DND-41 (cell line): ENCODE results near the gene CFAP299.

Experiments used
- ATAC-seq: fragments of 200-7000 bp; cut with Tn5 transposase; 3 replicates; pipeline ENCODE4 v1.9.1; 2021; ENCODE audit warnings: low read depth; ENCODE audit not compliant: insufficient read depth
- DNase-seq: peaks from one replicate; pipeline ENCODE4 v3.0.0-alpha.2; 2020
- H2AFZ ChIP-seq: 2 replicates; pipeline ENCODE4 v1.6.0; 2012; ENCODE audit warnings: low read depth, low read length
- H3K27ac ChIP-seq: 2 replicates; pipeline ENCODE4 v1.5.1; 2012; ENCODE audit warnings: low read length, inconsistent platforms
- H3K27me3 ChIP-seq: fragments of 200-600 bp; sonication (generic); 2 replicates; pipeline ENCODE4 v1.6.0; 2012; ENCODE audit warnings: low read length, mild to moderate bottlenecking, inconsistent platforms; ENCODE audit not compliant: insufficient read depth, poor library complexity
- H3K36me3 ChIP-seq: 2 replicates; pipeline ENCODE4 v1.5.1; 2012; ENCODE audit warnings: low read length, inconsistent platforms; ENCODE audit not compliant: insufficient read depth
- H3K4me1 ChIP-seq: 2 replicates; pipeline ENCODE4 v1.5.1; 2012; ENCODE audit warnings: mild to moderate bottlenecking, low read length; ENCODE audit not compliant: insufficient read depth
- H3K4me2 ChIP-seq: 2 replicates; pipeline ENCODE4 v1.6.0; 2012; ENCODE audit warnings: mild to moderate bottlenecking, moderate library complexity, low read length, inconsistent platforms; ENCODE audit not compliant: insufficient read depth
- H3K4me3 ChIP-seq, 2 experiments: fragments of 200-600 bp in 1 of 2; shearing (Covaris generic) in 1 of 2; 2 replicates each; pipeline ENCODE4 v1.5.1; 2012 to 2016; ENCODE audit warnings: inconsistent platforms in 2 of 2, low read length in 2 of 2, mild to moderate bottlenecking in 2 of 2, low read depth in 1 of 2, moderate library complexity in 1 of 2
- H3K79me2 ChIP-seq: 2 replicates; pipeline ENCODE4 v1.6.0; 2012; ENCODE audit warnings: low read length, inconsistent platforms; ENCODE audit not compliant: insufficient read depth
- H3K9ac ChIP-seq: 2 replicates; pipeline ENCODE4 v1.6.0; 2012; ENCODE audit warnings: low read depth, mild to moderate bottlenecking, inconsistent platforms, low read length, moderate library complexity
- H3K9me3 ChIP-seq: 2 replicates; pipeline ENCODE4 v1.5.1; 2012; ENCODE audit warnings: low read length, moderate library complexity, mild to moderate bottlenecking, inconsistent platforms; ENCODE audit not compliant: insufficient read depth, severe bottlenecking
- H4K20me1 ChIP-seq: 2 replicates; pipeline ENCODE4 v1.6.0; 2012; ENCODE audit warnings: low read length; ENCODE audit not compliant: insufficient read depth
- CTCF ChIP-seq: IDR thresholded peaks from 2 replicates; pipeline ENCODE4 v1.5.1; 2012; ENCODE audit warnings: borderline replicate concordance, low read length, moderate library complexity, mild to moderate bottlenecking; ENCODE audit not compliant: poor library complexity, severe bottlenecking; ENCODE audit errors: extremely low read depth
- EZH2 ChIP-seq: IDR thresholded peaks from 3 replicates; pipeline ENCODE4 v1.6.1; 2012; ENCODE audit warnings: borderline replicate concordance, low read depth, mild to moderate bottlenecking, moderate library complexity, low read length, inconsistent platforms; ENCODE audit not compliant: severe bottlenecking

Gene CFAP299

GRCh38 chr4:80916770-80917169 lies 581.2 kb downstream of the CFAP299 start:
- no peaks in the 10 kb centered on the region for H3K36me3 ChIP-seq
- H3K27ac ChIP-seq, result no peak overlapping the region
- no peaks in the 10 kb centered on the region for H4K20me1 ChIP-seq
- H3K27me3 ChIP-seq, result no peaks in the 10 kb centered on the region
- no peak overlapping the region for H2AFZ ChIP-seq
- ATAC-seq, result no peak
- H3K9ac ChIP-seq, result no peak overlapping the region
- no peaks in the 10 kb centered on the region for H3K79me2 ChIP-seq
- no peaks in the 10 kb centered on the region for H3K9me3 ChIP-seq
- no peak for TF ChIP-seq CTCF
- no peak for TF ChIP-seq EZH2
- H3K4me2 ChIP-seq, result no peak overlapping the region
- no peak for DNase-seq
- no peak overlapping the region for H3K4me3 ChIP-seq
- H3K4me1 ChIP-seq, result no peaks in the 10 kb centered on the region

DNA sequence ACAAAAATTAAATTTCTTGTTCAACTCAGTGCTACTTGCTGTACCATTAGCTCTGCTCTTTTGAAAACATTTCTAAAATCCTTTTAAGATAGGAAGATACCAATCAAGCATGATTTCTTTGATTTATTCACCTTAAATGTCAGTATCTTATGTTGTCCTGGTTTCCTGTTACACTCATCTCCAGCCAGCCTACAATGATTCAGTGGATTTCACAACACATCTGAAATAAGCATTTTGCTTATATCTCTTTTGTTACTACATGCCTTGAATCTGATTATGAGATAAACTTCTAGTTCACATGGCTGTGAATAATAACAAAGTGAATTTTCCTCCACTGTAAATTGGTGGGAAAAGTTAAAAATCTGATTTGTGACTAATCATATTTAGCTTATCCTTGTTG lies 582.5 kb downstream of the CFAP299 start:
- H3K4me3 ChIP-seq, result no peak overlapping the region
- H3K79me2 ChIP-seq, result no peaks in the 10 kb centered on the region
- TF ChIP-seq EZH2, result no peak
- TF ChIP-seq CTCF, result no peak
- no peak overlapping the region for H3K27ac ChIP-seq
- ATAC-seq (no peak), DNase-seq (no peak)
- no peaks in the 10 kb centered on the region for H3K36me3 ChIP-seq
- no peaks in the 10 kb centered on the region for H3K27me3 ChIP-seq
- H4K20me1 ChIP-seq, result no peaks in the 10 kb centered on the region
- H3K9ac ChIP-seq, result no peak overlapping the region
- H3K4me1 ChIP-seq, result no peaks in the 10 kb centered on the region
- no peak overlapping the region for H2AFZ ChIP-seq
- H3K4me2 ChIP-seq, result no peak overlapping the region
- H3K9me3 ChIP-seq, result no peaks in the 10 kb centered on the region

GRCh38 chr4:80921441-80921840 lies 585.9 kb downstream of the CFAP299 start:
- H4K20me1 ChIP-seq, result no peaks in the 10 kb centered on the region
- H3K9ac ChIP-seq, result no peak overlapping the region
- H3K27ac ChIP-seq, result no peak overlapping the region
- no peak overlapping the region for H3K4me2 ChIP-seq
- no peak for DNase-seq
- no peaks in the 10 kb centered on the region for H3K27me3 ChIP-seq
- H2AFZ ChIP-seq, result no peak overlapping the region
- H3K9me3 ChIP-seq, result no peaks in the 10 kb centered on the region
- no peaks in the 10 kb centered on the region for H3K79me2 ChIP-seq
- no peaks in the 10 kb centered on the region for H3K4me1 ChIP-seq
- ATAC-seq, result no peak
- TF ChIP-seq EZH2, result no peak
- no peak for TF ChIP-seq CTCF
- H3K36me3 ChIP-seq, result no peaks in the 10 kb centered on the region
- H3K4me3 ChIP-seq, result no peak overlapping the region

GRCh38 chr4:80922941-80923340 lies 587.4 kb downstream of the CFAP299 start:
- Histone ChIP-seq H3K27me3 (no peaks in the 10 kb centered on the region), H3K9ac (no peak overlapping the region), H3K4me2 (no peak overlapping the region), H3K36me3 (no peaks in the 10 kb centered on the region), H3K4me3 (no peak overlapping the region), H2AFZ (no peak overlapping the region), H4K20me1 (no peaks in the 10 kb centered on the region), H3K9me3 (no peaks in the 10 kb centered on the region), H3K27ac (no peak overlapping the region), H3K4me1 (no peaks in the 10 kb centered on the region), H3K79me2 (no peaks in the 10 kb centered on the region)
- ATAC-seq (no peak), DNase-seq (no peak)
- TF ChIP-seq CTCF (no peak), EZH2 (no peak)
